Neural cell (in vitro differentiated cells): Measurements from ENCODE around the gene TNRC6C.

Source experiments
- SMC3 ChIP-seq: fragments of 450-650 bp; conservative IDR thresholded peaks from 2 replicates; pipeline ENCODE4 v1.6.1; 2014; ENCODE audit warnings: antibody characterized with exemption, mild to moderate bottlenecking, moderate library complexity; ENCODE audit not compliant: poor library complexity
- TAF1 ChIP-seq: IDR thresholded peaks from 2 replicates; pipeline ENCODE4 v1.6.1; 2012; ENCODE audit warnings: low read depth

- TF ChIP-seq SMC3 (no peak), TAF1 (no peak)
These were observed 9.8 kb upstream of the TNRC6C start for GRCh38 chr17:77948690-77949114.
